Right lobe of liver (tissue), 6 donors: ENCODE data around the gene ATXN10. TPM values are rescaled to one million over a fixed set of nuclear protein-coding genes. Genes with fewer than 3 reads are reported as not detected.

ENCODE experiments used
- ATAC-seq, 4 donors: fragments of 200-7000 bp; cut with Tn5 transposase; one replicate each; pipeline ENCODE4 v1.9.1; 2020; ENCODE audit warnings: mild to moderate bottlenecking in 4 of 4, moderate library complexity in 4 of 4
- DNase-seq, 3 donors: peaks; one replicate each; pipeline ENCODE4 v3.0.0-alpha.2; 2020
- H3K27ac ChIP-seq, 3 donors: fragments of 200-600 bp; one replicate each; pipeline ENCODE4 v1.8.0; 2022
- H3K27me3 ChIP-seq, 2 donors: fragments of 200-600 bp; one replicate each; pipeline ENCODE4 v1.8.0; 2022
- H3K36me3 ChIP-seq, 4 donors: fragments of 200-600 bp; sonication (generic) in 1 of 4; one replicate each; pipeline versions ENCODE4 v1.5.1 to v1.8.0; 2017 to 2022; ENCODE audit warnings: control low read depth in 1 of 4
- H3K4me1 ChIP-seq, 4 donors: fragments of 200-600 bp; sonication (generic) in 1 of 4; one replicate each; pipeline versions ENCODE4 v1.5.1 to v1.8.0; 2017 to 2022; ENCODE audit warnings: control low read depth in 1 of 4
- H3K4me3 ChIP-seq, 3 donors: fragments of 200-600 bp; one replicate each; pipeline ENCODE4 v1.8.0; 2022
- H3K9me3 ChIP-seq, 4 donors: fragments of 200-600 bp; sonication (generic) in 1 of 4; one replicate each; pipeline versions ENCODE4 v1.5.1 to v1.8.0; 2017 to 2022; ENCODE audit warnings: control low read depth in 1 of 4
- CTCF ChIP-seq, 4 donors: fragments of 200-600 bp in 3 of 4; fragments of 450-650 bp in 1 of 4; IDR thresholded peaks; one replicate each; pipeline versions ENCODE4 v1.5.1 to v1.8.0; 2016 to 2022; ENCODE audit warnings: antibody characterized with exemption in 4 of 4, mild to moderate bottlenecking in 2 of 4
- POLR2A ChIP-seq: fragments of 450-650 bp; IDR thresholded peaks from one replicate; pipeline ENCODE4 v1.6.1; 2017; ENCODE audit warnings: antibody characterized with exemption, mild to moderate bottlenecking
- WGBS: methylation state at CpG from one replicate; pipeline ENCODE4 v1.1.6; 2018; ENCODE audit warnings: low coverage, low lambda C conversion rate; ENCODE audit not compliant: insufficient coverage; ENCODE audit errors: missing lambda C conversion rate; 5-methylcytosine and 5-hydroxymethylcytosine counted together
- intact Hi-C, 2 donors: fragments of 100-400 bp; cut with DNase I; formaldehyde crosslinking; loops; one replicate each; pipeline versions ENCODE4 v1.11.2 to v1.14.1; 2022
- total RNA-seq, 6 experiments: library from RNA; depleted of rRNA in 2 of 6; stranded (reverse); fragments of >200 nt in 2 of 6; fragmentation: NEBNext Ultra II Directional in 3 of 6; extraction: Animal tissue kit (Norgen Biotek cat#: 25700) in 3 of 6; gene quantifications; one replicate each; pipeline versions ENCODE4 v1.1.0 to v1.2.4, GENCODE V29; 2016 to 2023
- donor health status: DM: no; HTN: yes; CAD: no.
- donor health status: DM: no; HTN: no; CAD: no.
- donor health status: DM: no; HTN: no; CAD: no.
- donor health status: DM: no; HTN: yes; CAD: no.
- donor health status: DM: no; HTN: yes; CAD: no.

ATXN10 gene
- total RNA-seq, 6 experiments from 2014 or later = 70.0 to 118 (median 84.3) TPM

- H3K36me3 ChIP-seq = no peaks in the 10 kb centered on the region
- H3K9me3 ChIP-seq = no peaks in the 10 kb centered on the region
- 93% methylated on average over 7 of the region's 8 CpGs for WGBS
- intact Hi-C loops = loop anchor here in 1 of 2 donors (10.0 kb wide), 1 partner anchor 192 kb away; no protein-coding TSS in a partner anchor
- DNase-seq (no peak), ATAC-seq (no peak)
- H3K4me3 ChIP-seq = no peak overlapping the region
- no peaks in the 10 kb centered on the region for H3K27me3 ChIP-seq
- no peaks in the 10 kb centered on the region for H3K4me1 ChIP-seq
- no peak overlapping the region for H3K27ac ChIP-seq
- TF ChIP-seq CTCF (IDR thresholded peaks at IDR 0.05) (no peak), POLR2A (no peak)
These were observed 165.0 kb downstream of the ATXN10 start for GRCh38 chr22:45836418-45837169.

GRCh38 chr22:45837508-45837907 lies 165.9 kb downstream of the ATXN10 start:
- 93% methylated on average over 6 of the region's 7 CpGs for WGBS
- TF ChIP-seq POLR2A = no peak
- TF ChIP-seq CTCF (IDR thresholded peaks at IDR 0.05) = no peak
- H3K9me3 ChIP-seq = no peaks in the 10 kb centered on the region
- ATAC-seq = no peak
- H3K4me3 ChIP-seq = no peak overlapping the region
- no peaks in the 10 kb centered on the region for H3K4me1 ChIP-seq
- no peaks in the 10 kb centered on the region for H3K36me3 ChIP-seq
- H3K27ac ChIP-seq = no peak overlapping the region
- DNase-seq = no peak
- no peaks in the 10 kb centered on the region for H3K27me3 ChIP-seq
- intact Hi-C loops = loop anchor here in 1 of 2 donors (10.0 kb wide), 1 partner anchor 193 kb away; no protein-coding TSS in a partner anchor

GRCh38 chr22:45838305-45838887 lies 166.8 kb downstream of the ATXN10 start:
- Histone ChIP-seq H3K27ac (no peak overlapping the region), H3K27me3 (no peaks in the 10 kb centered on the region), H3K36me3 (peaks cover 0 to 3% (median 0%) of the 10 kb centered on the region in 4 donors), H3K4me3 (no peak overlapping the region), H3K9me3 (no peaks in the 10 kb centered on the region), H3K4me1 (no peaks in the 10 kb centered on the region)
- TF ChIP-seq CTCF (IDR thresholded peaks at IDR 0.05) (no peak), POLR2A (no peak)
- intact Hi-C loops = loop anchor here in 1 of 2 donors (10.0 kb wide), 1 partner anchor 194 kb away; no protein-coding TSS in a partner anchor
- no peak for DNase-seq
- no peak for ATAC-seq
- WGBS = 83% methylated on average over 4 of the region's 5 CpGs

- intact Hi-C loops = no loop called here
- no peaks in the 10 kb centered on the region for H3K9me3 ChIP-seq
- no peaks in the 10 kb centered on the region for H3K27me3 ChIP-seq
- WGBS = 83% methylated on average over 4 of the region's 8 CpGs
- TF ChIP-seq POLR2A (no peak), CTCF (IDR thresholded peaks at IDR 0.05) (no peak)
- peaks cover 0 to 8% (median 4%) of the 10 kb centered on the region in 4 donors for H3K36me3 ChIP-seq
- no peak for DNase-seq
- no peaks in the 10 kb centered on the region for H3K4me1 ChIP-seq
- H3K27ac ChIP-seq = no peak overlapping the region
- ATAC-seq = no peak
- H3K4me3 ChIP-seq = no peak overlapping the region
These were observed 168.8 kb downstream of the ATXN10 start for GRCh38 chr22:45840483-45840882.
